Measurements from ENCODE around the gene DRAM2. TPM values are rescaled to one million over a fixed set of nuclear protein-coding genes. Genes with fewer than 3 reads are reported as not detected.

Gene DRAM2
- total and polyA plus RNA-seq, 2 donors (not counting 3 experiments of a cell fraction or from before 2014, with no cell fraction given), result 21.7 to 55.9 TPM

DNA sequence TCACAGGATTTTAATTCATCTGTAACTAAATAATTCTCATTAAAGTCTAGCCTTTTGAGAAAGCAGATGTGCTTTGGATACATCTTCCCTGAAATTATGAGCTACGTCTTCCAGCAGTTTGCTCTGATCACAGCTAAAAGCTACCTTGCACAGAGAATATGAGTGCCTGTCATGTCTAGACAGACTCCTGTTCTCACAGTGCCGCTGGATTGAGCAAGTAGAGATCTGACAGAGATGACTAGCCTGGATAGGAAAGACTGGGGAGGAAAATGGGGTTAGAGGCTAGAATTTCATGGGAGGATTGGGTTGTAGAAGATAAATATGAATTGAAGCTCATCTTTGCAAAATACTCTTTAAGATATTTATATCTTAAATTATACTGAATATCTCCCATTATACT is 24.3 kb upstream of the DRAM2 start:
- peaks cover 1% of the 10 kb centered on the region for H3K79me2 ChIP-seq (ENCODE audit: control insufficient read depth, insufficient read depth, low read length)
- no peak overlapping the region for H3K4me2 ChIP-seq (ENCODE audit: insufficient read depth, low read length)
- no peaks in the 10 kb centered on the region for H3K4me1 ChIP-seq (ENCODE audit: control insufficient read depth, extremely low read depth, insufficient read depth, low read length)
- intact Hi-C loops (cut with micrococcal nuclease), result no loop called here
- H2AFZ ChIP-seq (ENCODE audit: low read depth, low read length), result no peak overlapping the region
- ChIA-PET CTCF (interaction anchor here (1.3 kb wide), 1 partner anchor 134 kb away, joined by 3 read pairs; no protein-coding TSS in a partner anchor), POLR2A (no interaction called here)
- H3K9me1 ChIP-seq (replicated peaks; ENCODE audit: control insufficient read depth, extremely low read depth, insufficient read depth, low read length), result no peaks in the 10 kb centered on the region
- H4K20me1 ChIP-seq (replicated peaks; ENCODE audit: control insufficient read depth, extremely low read depth, insufficient read depth, low read length), result no peaks in the 10 kb centered on the region
- no peak for DNase-seq (ENCODE audit: low read depth, low spot score)
- no peak overlapping the region for H3K4me3 ChIP-seq (replicated peaks in 1 of 3; ENCODE audit: insufficient read depth in 1 of 3, low read depth in 1 of 3, low read length in 3 of 3)
- H3K9me3 ChIP-seq (replicated peaks; ENCODE audit: control insufficient read depth, insufficient read depth, low read length), result no peaks in the 10 kb centered on the region
- no peak overlapping the region for H3K9ac ChIP-seq (replicated peaks; ENCODE audit: extremely low read depth, insufficient read depth, low read length)
- no peak overlapping the region for H3K27ac ChIP-seq (ENCODE audit: insufficient read depth, low read depth, low read length)
- H3K36me3 ChIP-seq (ENCODE audit: control insufficient read depth in 2 of 2, extremely low read depth in 1 of 2, insufficient read depth in 2 of 2, low read length in 2 of 2), result peaks cover under 1 to 2% of the 10 kb centered on the region in 2 experiments
- dilution Hi-C loops (cut with MboI; ENCODE audit: extremely low pct_ligation_motif_present, low sequenced_read_pairs), result no loop called here
- no peak for TF ChIP-seq GATA2 (IDR thresholded peaks at IDR 0.05; ENCODE audit: insufficient read depth, insufficient read length, low read depth, low read length)
- TF ChIP-seq, protein P1, sequence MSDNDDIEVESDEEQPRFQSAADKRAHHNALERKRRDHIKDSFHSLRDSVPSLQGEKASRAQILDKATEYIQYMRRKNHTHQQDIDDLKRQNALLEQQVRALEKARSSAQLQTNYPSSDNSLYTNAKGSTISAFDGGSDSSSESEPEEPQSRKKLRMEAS (IDR thresholded peaks at IDR 0.05; ENCODE audit: insufficient read depth, insufficient read length), result no peak
- TF ChIP-seq POLR2A (IDR thresholded peaks at IDR 0.05; ENCODE audit: low read depth, low read length), result no peak
- no peak for TF ChIP-seq JUN (IDR thresholded peaks at IDR 0.05; ENCODE audit: borderline replicate concordance, insufficient read depth, insufficient read length, low read depth)
- no peak for TF ChIP-seq FOS (IDR thresholded peaks at IDR 0.05; ENCODE audit: borderline replicate concordance, insufficient read depth, low read length)
- TF ChIP-seq MYC (IDR thresholded peaks at IDR 0.05; ENCODE audit: low read depth, low read length), result no peak
- TF ChIP-seq, protein P2, sequence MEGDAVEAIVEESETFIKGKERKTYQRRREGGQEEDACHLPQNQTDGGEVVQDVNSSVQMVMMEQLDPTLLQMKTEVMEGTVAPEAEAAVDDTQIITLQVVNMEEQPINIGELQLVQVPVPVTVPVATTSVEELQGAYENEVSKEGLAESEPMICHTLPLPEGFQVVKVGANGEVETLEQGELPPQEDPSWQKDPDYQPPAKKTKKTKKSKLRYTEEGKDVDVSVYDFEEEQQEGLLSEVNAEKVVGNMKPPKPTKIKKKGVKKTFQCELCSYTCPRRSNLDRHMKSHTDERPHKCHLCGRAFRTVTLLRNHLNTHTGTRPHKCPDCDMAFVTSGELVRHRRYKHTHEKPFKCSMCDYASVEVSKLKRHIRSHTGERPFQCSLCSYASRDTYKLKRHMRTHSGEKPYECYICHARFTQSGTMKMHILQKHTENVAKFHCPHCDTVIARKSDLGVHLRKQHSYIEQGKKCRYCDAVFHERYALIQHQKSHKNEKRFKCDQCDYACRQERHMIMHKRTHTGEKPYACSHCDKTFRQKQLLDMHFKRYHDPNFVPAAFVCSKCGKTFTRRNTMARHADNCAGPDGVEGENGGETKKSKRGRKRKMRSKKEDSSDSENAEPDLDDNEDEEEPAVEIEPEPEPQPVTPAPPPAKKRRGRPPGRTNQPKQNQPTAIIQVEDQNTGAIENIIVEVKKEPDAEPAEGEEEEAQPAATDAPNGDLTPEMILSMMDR (IDR thresholded peaks at IDR 0.05; ENCODE audit: extremely low read depth in 1 of 2, insufficient read depth in 1 of 2, low read depth in 1 of 2, low read length in 2 of 2), result no peak
- no peak for TF ChIP-seq POLR2AphosphoS5 (IDR thresholded peaks at IDR 0.05; ENCODE audit: insufficient read depth, low read depth, low read length)
- no peak for TF ChIP-seq EZH2 (IDR thresholded peaks at IDR 0.05; ENCODE audit: borderline replicate concordance, low read depth, low read length, severe bottlenecking)
- H3K27me3 ChIP-seq (ENCODE audit: control insufficient read depth in 2 of 2, insufficient read depth in 2 of 2, low read length in 2 of 2), result no peaks in the 10 kb centered on the region
- no peak for FAIRE-seq
- no TSS peak for BruUV-seq (replicated peaks)
